COLO829 (cell line): ENCODE results near the gene PODXL.

Experiments used
- DNase-seq: peaks from one replicate; pipeline ENCODE4 v3.0.0; 2012; ENCODE audit warnings: low spot score

The PODXL gene

GRCh38 chr7:131563918-131564317 lies 7.5 kb upstream of the PODXL start:
- DNase-seq, result no peak

GRCh38 chr7:131562941-131563340 lies 6.5 kb upstream of the PODXL start:
- no peak for DNase-seq

- DNase-seq, result no peak
Observed at GRCh38 chr7:131560061-131560460, 3.6 kb upstream of the PODXL start.

DNA sequence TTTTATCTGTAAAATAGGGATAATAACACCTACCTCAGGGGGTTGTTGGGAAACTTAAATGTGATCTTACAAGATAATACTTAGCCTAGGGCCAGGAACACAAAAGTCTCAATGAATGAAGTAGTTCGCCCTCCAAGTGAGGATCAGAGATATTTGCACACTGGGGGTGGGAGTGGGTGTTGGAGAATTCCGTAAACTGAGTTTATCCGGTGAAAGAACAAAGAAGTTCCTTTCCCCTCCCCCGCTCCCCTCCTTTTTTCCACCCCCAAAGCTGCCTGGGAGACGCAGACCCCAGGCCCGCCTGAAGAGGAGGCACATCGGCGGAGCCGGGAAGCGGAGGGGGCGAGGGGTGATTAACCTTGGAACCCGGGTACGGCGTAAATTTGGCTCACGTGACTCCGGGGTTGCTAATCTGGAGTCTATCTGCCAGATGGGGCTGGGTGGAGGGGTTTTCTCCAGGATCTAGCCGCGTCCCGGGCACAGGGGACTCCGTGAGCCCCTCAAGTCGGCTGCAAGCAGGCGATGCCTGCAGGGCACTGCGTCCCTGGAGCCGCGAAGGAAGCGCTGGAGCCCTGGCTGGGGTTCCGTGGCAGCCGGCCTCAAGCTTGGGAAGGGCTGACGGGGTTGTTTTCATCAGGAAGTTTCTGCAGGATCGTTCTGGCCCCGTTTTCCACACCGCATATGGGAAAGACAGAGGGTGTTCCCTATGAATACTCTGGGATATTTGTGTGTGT lies 1.4 kb upstream of the PODXL start:
- no peak for DNase-seq

GRCh38 chr7:131556909-131557651 lies 652 bp upstream of the PODXL start:
- DNase-seq, result no peak

GRCh38 chr7:131555552-131556052 lies 826 bp downstream of the PODXL start:
- DNase-seq, result no peak

DNA sequence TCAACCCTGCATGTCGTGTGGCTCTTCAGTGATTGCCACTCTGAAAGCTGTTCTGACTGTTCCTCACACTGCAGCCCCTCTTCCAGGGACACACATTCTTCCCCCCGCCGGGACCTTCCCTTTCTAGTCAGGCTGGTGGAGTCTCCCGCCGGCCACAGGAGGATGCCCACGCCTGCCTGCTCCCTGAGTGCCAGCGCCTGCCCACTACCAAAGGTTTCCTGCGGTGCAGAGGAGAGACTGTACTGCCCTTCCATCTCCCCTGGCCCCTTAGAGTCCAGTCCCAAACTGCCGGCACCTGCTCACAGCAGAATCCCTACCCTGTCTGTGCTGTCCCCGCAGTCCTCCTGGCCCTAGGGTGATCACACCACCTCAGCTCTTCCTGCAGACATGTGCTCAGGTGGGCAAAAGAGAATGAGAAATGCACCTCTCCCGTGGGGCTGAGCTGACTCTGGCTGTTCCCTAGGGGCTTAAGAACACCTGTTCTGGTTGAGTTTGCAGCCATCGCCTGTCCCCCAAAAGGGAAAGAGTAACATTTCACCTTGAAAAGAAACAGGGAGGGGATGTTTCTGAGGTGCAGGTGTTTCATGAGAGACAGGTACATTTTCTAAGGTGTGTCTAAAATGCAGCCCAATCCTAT lies 1.4 kb downstream of the PODXL start:
- no peak for DNase-seq

DNA sequence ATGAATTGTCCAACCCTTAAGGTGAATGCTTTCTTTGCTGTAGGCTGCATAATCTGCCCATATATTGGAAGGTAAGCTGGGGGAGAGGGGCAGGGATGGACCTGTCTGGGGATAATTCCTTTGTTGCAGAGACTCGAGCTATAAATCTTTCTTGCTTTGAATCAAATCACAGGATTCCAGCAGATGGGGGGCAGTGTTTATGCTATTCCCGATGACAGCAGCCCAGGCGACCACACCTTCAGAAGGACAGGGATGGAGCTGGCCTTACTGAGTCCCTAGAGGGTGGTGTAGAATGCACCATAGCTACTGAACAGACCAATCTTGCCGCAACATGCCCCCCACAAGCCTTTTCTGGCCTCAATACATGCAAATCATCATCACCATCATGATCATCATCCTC lies 2.5 kb downstream of the PODXL start:
- no peak for DNase-seq

GRCh38 chr7:131552053-131552452 lies 4.4 kb downstream of the PODXL start:
- DNase-seq, result no peak

DNA sequence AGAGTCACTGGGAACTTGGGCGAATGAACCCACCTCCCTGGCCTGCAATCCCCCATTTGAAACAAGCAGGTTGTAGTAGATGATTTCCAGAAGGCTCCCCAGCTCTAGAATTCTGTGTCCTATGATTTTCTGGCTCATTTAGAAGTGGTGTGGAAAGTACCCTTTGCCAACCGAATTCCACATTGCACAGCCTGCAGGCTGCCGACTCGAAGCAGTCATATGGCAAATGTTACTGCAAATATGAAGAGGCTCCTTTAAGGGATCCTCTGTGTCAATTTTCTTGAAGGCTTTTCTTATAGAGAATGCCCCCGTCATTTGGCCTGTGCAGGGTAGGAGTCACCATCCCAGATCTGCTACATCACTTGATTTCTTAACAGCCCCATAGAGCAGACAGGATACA lies 5.6 kb downstream of the PODXL start:
- no peak for DNase-seq

DNA sequence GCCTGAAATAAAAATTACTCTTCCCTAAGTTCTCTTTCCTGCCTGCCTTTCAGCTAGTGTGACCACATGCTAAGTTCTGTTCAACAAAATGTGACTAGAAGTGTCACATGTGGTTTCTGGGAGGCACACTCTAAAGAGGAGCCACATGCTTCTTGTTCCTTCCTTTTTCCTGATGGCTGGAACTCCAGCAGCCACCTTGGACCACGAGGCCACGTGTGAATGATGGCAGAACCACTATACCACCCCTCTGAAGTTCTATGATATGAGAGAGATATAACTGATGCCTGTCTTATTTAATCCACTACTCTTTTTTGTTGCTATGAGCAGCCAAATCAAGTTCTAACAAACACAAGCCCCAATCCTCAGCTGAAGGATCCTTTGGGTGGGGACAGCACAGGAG lies 8.1 kb downstream of the PODXL start:
- no peak for DNase-seq

DNA sequence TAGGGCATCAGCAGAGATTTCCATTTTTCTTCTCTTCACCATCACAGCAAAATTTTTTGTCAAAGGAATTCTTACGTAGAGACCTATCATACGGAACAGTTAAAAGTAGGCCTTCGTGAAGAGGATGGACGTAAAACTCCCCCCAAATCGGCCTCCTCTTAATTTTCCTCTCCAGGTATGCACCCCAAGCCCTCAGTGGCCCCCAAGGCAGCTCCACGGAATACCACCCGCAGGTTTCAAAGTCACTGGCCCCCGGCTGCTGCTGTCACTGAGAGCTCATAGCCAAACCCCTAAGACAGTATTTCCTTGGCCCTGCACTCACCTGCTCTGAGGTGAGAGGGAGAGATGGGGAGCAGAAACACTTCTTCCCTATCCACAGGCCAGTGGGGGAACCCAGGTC lies 8.8 kb downstream of the PODXL start:
- DNase-seq, result no peak

DNA sequence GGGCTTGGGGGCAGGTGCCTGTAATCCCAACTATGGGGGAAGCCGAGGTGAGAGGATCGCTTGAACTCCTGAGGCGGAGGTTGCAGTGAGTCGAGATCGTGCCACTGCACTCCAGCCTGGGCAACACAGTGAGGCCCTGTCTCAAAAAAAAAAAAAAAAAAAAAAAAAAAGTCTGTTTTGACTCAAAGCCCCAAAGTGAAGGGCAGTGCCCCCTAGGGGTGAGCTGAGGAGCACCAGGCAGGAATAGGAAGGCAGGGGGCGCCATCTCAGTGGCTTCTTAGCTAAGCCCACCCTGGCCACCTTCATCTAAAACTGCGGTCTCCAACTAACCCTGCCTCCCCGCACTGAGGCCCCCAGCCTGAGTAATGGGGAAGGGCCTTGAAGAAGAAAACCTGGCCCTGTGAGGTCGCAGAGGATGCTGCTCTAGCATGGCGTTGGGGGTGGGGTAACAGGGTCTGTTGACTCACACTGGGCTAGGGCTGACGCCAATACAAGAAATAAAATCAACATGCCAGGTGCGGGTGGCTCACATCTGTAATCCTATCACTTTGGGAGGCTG lies 9.8 kb downstream of the PODXL start:
- peak; percentile 79 for DNase-seq

- DNase-seq, result no peak
Observed at GRCh38 chr7:131546126-131546525, 10.3 kb downstream of the PODXL start.

DNA sequence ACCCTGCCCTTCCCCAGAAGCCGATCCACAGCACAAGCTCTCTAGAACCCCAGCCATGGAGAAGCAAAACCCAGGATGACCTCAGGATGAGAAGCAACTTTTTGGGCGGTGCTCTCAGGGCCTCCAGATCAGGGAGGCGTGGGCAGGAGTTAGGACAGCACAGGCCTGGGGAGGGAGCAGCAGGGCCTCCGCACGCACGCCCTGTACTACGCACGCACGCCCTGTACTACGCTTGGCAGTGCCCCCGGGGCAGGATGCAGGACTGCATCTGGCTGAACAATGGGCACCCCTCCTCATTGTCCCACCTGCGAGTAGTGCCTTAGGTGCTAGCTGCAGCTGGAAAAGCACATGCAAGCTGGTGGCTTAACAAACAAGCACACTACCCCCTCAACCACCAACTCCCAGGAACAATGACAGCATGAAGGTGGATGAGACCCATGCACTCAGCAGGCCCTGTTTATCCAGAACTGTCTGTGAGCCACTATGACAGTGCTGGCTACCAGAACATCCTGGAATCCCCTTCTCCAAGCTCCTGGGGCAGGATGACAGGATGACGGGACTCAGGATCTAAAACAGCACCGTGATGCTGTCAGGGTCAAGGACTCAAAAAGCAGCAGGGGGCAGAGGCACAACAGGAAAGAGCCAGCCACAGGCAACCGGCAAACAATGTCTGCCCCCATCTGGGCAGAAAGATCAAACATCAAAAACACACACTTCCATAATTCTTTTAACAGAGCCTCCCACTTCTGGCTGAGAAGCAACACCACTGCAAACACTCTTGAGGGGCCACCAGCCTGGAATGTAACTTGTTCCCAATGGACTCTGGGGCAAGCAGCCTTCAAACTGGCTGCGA lies 11.8 kb downstream of the PODXL start:
- DNase-seq, result peak; percentile 76

- no peak for DNase-seq
Observed at GRCh38 chr7:131544021-131544420, 12.4 kb downstream of the PODXL start.

- no peak for DNase-seq
Observed at GRCh38 chr7:131543298-131543697, 13.1 kb downstream of the PODXL start.

DNA sequence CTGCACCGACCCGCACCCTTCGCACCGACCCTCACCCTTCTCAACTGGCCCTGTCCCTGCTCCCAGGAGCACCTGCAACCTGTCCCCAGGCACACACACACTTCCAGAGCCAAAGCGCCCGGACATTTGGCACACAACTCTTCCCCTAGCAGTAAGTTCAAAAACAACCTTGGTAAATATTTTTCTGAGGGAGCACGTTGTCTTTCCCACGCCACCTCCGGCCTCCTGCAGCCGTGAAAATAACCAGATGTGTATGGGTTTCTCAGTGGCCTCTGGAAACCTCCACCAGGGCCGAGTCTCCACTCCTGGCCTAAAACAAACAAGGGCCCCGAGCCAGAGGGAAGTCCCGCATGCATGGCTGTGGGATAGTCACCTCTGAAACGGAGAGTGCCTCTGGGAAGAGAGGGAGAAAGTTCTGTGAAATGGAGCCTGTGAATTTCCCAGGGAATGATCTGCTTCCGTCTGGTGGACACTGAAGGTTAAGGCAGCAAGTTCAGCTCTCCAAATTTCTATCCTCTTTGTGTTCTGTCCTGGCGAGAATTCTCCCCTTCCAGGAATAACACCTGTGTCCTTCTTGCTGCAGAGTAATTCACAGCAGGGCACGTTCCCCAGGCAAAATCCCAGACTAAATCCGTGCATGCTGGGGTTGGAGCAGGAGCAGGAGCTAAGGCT lies 15.8 kb downstream of the PODXL start:
- DNase-seq, result no peak

- no peak for DNase-seq
Observed at GRCh38 chr7:131538813-131539179, 17.6 kb downstream of the PODXL start.

GRCh38 chr7:131538071-131538812 lies 18.2 kb downstream of the PODXL start:
- DNase-seq, result no peak

GRCh38 chr7:131537571-131537978 lies 18.9 kb downstream of the PODXL start:
- DNase-seq, result no peak
